HG03469 (cell line): ENCODE results near the gene ATXN1.
"Not testable (repeated sequence)": the region's sequence is repeated elsewhere in the genome, so short reads cannot be mapped to it uniquely, and the experiment has no call there.

Experiments
- ATAC-seq: cut with Tn5 transposase; IDR thresholded peaks from one replicate; pipeline ENCODE4 v1.9.1; 2021; ENCODE audit warnings: mild to moderate bottlenecking, moderate library complexity, moderate number of reproducible peaks; ENCODE audit not compliant: unreplicated experiment

ATXN1 gene

GRCh38 chr6:16548121-16548520 lies 213.1 kb downstream of the ATXN1 start:
- ATAC-seq = no peak

GRCh38 chr6:16547587-16547986 lies 213.7 kb downstream of the ATXN1 start:
- ATAC-seq = no peak

GRCh38 chr6:16546861-16547260 lies 214.4 kb downstream of the ATXN1 start:
- ATAC-seq = no peak

GRCh38 chr6:16545382-16545781 lies 215.9 kb downstream of the ATXN1 start:
- ATAC-seq = no peak

- no peak for ATAC-seq
These were observed 216.7 kb downstream of the ATXN1 start for GRCh38 chr6:16544521-16544920.

GRCh38 chr6:16544006-16544405 lies 217.3 kb downstream of the ATXN1 start:
- no peak for ATAC-seq

- ATAC-seq = no peak
These were observed 217.7 kb downstream of the ATXN1 start for GRCh38 chr6:16543521-16543920.

- ATAC-seq = no peak
These were observed 219.2 kb downstream of the ATXN1 start for GRCh38 chr6:16542070-16542469.

GRCh38 chr6:16540804-16541752 lies 220.2 kb downstream of the ATXN1 start:
- ATAC-seq = no peak

- ATAC-seq = not testable (repeated sequence)
These were observed 220.9 kb downstream of the ATXN1 start for GRCh38 chr6:16540383-16540782.

GRCh38 chr6:16539086-16539931 lies 222.0 kb downstream of the ATXN1 start:
- no peak for ATAC-seq

- ATAC-seq = no peak
These were observed 225.7 kb downstream of the ATXN1 start for GRCh38 chr6:16535564-16535963.

- no peak for ATAC-seq
These were observed 227.5 kb downstream of the ATXN1 start for GRCh38 chr6:16533721-16534136.

- ATAC-seq = no peak
These were observed 228.1 kb downstream of the ATXN1 start for GRCh38 chr6:16533210-16533609.

- ATAC-seq = no peak
These were observed 233.6 kb downstream of the ATXN1 start for GRCh38 chr6:16527691-16528090.

- no peak for ATAC-seq
These were observed 236.9 kb downstream of the ATXN1 start for GRCh38 chr6:16524380-16524707.

- ATAC-seq = no peak
These were observed 237.5 kb downstream of the ATXN1 start for GRCh38 chr6:16523606-16524379.

- ATAC-seq = no peak
These were observed 238.3 kb downstream of the ATXN1 start for GRCh38 chr6:16522937-16523336.

GRCh38 chr6:16521528-16521927 lies 239.7 kb downstream of the ATXN1 start:
- no peak for ATAC-seq

- no peak for ATAC-seq
These were observed 241.7 kb downstream of the ATXN1 start for GRCh38 chr6:16519265-16520242.
